ENCODE data around the gene NUDT17.
A peak's percentile ranks its signal among the peaks of the same experiment; 100 is the strongest.

Gene NUDT17

DNA sequence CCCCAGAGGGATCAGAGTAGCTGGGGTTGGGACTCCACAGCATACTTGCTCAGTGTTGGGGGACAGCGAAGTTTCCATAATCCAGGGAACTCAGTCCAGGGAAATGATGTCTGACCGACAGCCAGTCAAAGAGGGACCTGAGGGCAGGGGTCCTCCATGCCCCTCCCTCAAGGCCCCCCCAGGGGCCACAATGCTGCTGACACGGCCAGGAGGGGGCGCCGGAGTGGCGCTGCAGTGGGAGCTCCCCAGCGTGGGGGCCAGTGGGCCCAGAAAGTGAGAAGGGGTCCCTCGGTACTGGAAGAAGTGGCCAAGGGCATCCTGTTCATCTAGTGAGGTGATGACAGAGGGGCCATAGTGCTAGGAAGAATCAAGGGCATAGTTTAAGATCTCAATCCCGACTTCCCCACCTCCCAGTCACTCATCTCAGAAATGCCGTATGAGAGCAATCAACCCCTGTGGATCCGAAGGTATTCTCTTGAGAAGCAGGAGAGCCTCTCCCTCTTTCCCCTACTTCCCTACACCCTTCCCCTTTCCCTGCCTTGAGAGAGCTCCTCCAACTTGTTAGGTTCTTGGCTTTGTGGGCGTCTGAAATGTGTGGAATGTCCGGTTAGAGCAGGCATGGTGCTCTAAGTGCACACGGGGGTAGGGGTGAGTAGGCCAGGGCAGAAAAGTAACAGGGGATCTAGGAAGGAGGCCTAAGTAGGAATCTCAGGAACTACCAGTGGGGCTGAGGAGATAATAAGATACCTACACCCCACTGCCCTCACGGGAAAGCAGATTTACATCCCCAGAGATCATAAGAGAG is 4.1 kb downstream of the NUDT17 start:
- no peak for DNase-seq

GRCh38 chr1:145855426-145855948 is 10.1 kb downstream of the NUDT17 start:
- peak; percentile 55 to 56 for DNase-seq

DNA sequence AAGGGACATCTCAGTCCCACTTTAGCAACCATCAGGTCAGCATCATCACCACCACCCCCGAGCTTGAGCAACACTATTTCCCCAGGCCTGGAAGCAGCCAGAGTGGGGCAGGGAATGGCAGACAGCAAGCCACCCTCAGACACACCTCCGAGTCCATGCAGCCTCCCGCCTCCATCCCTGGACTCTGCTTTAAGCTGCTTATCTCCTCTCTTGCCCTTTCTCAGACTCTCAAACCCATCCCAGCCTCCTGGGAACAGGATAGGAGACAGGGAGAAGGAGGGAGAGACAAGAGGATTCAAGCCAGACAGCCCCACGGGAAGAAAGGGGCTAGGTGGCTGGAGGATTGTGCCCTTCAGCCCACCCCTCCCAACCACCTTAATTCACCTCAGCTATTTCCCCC is 11.7 kb downstream of the NUDT17 start:
- no peak for DNase-seq

DNA sequence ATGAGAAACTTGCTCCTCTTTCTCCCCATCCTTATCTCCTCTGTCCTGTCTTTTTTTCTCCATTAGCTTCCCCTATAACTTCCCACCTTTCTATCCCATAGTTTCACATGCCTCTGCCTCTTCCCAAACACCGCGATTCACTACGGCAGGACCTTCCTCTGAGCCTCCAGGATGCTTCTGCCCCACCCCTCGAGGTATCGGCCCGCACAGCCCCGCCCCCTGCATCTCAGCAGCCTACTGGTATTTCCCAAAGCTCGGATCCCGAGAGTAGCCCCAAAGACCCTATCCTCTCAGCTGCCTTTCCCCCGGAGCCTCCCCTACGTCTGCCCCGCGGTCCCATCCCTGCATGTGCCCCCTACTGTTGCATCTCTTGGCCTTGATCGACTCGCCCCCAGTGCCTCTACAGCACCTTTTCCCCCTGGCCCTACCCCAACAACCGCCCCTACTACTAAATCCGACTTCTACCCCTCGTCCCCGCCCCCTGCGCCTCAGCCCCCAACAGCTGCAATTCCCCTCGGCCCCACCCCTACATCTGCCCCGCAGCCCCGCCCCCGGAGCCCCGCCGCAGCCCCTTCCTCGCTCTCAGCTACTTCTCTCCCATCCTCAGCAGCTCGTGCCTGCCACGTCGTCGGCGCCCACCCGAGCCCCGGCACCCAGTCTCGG is 12.9 kb downstream of the NUDT17 start:
- DNase-seq, result peak; percentile 73 to 74

- peak; percentile 86 to 89 for DNase-seq
Measured at GRCh38 chr1:145858901-145859490, 13.6 kb downstream of the NUDT17 start, which contains the start of gene PIAS3. TSS of gene PIAS3 (minus strand) at chr1:145859081. CDS start at chr1:145858990, 91 bp downstream.

GRCh38 chr1:145859491-145860023 is 14.1 kb downstream of the NUDT17 start:
- DNase-seq, result peak; percentile 75 to 80

DNA sequence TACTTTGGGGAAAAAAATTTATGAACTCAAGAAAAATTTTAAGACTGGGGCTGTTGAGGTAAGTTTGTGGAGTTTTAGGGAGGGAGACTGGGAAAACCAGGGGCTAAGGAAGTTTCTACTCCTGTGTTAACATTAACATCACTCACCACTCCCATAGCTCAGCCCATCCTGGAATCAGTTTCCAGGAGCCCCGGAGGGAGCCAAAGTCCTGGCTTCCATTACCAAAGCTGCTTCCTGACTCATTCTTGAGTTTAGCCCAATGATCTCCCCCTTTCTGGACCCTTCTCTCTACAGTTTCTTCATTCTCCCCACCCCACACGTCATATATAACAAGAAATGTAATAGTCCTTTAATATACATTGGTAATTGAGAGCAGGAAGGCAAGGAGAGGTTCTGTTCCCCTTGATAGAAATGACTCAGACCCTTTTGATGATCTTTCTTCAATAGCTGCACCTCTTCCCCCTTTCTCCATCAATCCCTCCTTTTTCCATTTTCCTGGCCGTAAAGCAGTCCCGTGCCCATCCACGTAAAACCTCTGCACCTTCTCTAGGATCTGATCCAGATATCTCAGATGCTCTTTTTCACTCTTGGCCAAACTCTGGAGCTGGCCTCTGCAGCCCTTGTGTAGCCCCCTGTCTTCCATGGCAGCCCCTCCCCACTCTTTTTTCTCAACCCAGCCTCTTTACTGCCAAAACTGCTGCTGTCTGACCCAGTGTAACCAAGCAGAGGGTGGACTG is 18.0 kb downstream of the NUDT17 start:
- no peak for DNase-seq

DNA sequence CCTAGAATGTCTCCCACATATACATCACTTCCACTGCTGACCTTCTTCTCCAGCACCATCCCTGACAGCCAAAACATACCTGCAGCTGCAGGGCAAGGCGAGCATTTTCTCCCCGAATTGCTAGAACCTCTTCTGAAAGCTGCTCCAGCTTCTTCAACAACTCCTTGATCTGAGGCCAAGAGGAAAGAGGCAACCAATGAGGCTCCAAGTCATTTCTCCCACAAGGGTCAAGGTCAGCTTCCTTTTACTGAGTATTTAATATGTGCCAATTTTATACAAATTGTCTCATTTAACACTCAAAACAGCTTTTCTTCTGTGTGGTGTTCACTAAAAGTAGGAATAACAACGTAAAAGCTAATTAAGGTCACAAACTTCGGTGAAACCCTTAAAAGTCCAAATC is 22.8 kb downstream of the NUDT17 start:
- no peak for DNase-seq

DNA sequence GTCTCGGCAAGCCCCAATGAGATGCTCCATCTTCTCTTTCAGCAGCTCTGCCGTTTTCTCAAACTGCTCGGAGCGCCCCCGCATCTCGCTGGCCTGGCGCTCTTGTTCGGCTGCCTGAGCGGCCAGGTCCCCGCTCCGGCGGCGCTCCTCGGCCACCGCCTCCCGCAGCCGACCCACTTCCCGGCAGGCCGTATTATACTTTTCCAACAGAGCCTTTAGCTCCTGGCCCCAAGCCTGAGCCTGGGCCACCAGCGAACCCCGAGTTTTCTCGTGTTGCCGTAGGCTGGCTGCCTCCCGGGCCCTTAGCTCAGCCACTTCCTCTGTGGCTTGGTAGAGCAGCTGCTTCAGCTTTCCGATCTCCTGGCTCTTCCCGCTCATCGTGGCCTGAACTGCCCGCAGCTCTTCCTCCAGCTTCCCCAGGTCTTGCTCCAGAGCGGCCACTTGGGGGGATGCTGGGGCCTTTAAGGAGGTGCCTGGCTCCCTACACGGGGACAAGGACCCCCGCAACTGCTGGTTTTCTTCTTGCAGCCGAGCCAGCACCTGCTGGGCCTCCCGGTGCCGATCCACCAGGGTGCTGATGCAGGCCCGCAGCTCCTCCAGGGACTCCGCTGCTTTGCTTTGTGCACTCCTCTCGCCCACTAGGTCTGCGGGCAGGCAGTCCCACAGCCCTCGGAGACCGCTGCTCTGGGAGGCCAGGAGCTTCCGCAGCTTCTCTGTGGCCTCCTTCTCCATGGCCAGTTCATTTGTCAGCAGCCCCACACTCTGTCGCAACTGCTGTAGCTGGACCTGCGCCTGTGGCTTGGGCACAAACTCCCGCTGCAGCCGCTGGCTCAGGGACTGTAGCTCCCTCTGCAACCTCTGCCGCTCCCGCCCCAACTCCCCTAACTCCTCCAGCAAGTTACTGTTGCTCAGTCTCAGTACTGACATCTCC is 26.8 kb downstream of the NUDT17 start:
- DNase-seq, result peak; percentile 62 to 64

GRCh38 chr1:145874646-145875045 is 29.2 kb downstream of the NUDT17 start:
- no peak for DNase-seq

DNA sequence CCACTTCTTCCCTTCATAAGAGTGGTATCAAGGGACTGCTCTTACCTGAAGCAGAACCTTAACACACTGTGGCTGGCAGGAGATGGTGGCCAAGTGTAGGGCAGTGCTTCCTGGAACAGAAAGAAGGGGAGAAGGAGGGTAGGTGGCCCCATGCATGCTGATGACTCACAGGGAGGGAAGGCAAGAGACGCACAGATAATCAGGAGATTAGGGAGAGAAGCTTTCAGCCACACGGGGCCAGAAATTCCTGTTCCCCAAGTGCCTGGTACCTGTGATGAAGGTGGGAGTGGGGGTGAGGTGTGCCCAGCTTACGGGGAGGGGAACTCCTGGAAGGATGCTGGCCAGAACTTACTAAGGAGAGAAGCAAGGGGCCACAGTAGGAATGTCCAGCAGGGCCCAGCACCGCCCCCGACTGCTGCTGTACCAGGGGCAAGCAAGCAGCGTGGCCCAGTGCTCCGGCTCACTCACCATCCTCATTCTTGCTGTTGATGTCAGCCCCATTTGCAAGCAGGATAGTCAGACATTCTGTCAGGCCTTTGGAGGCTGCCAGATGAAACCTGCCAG is 32.6 kb downstream of the NUDT17 start:
- DNase-seq, result no peak

DNA sequence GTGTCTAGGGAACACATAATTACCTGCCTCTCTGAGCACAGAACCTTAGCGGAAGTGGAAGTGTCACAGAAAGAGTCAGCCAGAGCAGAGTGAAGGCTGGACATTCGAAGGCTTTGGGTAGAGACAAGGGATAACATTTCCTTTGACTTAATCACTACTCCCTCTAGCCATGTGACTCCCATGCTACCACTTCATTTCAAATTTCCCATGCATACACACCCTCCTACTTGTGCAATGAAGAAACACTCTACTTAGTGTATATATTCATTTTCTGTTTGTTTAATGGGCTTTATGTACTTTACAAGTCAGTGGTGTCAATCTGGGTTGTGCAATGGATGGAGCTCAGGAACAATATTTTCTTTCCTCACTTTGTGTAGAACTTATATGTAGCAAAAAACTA is 33.3 kb downstream of the NUDT17 start:
- DNase-seq, result no peak

DNA sequence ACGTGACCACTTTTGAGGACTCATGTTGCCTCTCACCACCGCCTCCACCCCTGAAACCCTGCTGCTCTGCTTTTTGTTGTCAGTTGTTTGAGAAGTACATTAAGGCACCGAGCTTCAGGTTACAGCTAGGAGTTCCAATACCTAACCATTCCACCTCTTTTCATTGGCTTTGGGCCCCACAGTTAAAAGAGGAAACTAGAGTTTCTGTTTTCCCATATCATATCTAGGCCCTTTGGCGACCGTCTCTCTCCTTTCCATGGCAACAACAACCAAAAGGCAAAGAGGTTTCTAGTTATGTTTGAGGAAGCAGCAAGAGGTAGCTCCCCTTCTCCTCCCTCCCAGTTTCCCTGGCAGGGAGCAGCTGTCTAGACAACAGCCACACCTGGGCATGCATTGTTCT is 34.3 kb downstream of the NUDT17 start:
- no peak for DNase-seq

DNA sequence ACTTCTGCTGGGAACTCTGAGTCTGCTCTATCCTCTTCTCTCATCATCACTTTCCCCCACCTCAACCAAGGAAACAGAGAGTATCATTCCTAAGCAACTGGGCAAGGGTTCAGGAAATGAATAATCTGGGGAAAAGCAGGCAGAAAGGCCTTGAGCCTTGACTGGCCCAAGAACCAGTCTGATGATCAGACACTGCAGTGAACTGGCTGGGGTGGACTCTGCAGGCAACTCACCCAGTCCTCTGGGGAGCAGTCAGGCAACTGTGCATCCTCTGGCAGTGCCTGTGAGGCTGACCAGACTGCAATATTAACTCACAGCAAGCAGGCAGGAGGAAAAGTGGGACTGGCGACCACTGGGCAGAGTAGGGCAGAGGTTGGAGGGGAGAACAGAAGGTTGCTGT is 39.2 kb downstream of the NUDT17 start:
- no peak for DNase-seq

- peak; percentile 34 to 66 for DNase-seq
Measured at GRCh38 chr1:145885738-145886287, 40.4 kb downstream of the NUDT17 start, which contains the start of gene ANKRD35. TSS of gene ANKRD35 (minus strand) at chr1:145885866. CDS start at chr1:145885758, 108 bp downstream.

DNA sequence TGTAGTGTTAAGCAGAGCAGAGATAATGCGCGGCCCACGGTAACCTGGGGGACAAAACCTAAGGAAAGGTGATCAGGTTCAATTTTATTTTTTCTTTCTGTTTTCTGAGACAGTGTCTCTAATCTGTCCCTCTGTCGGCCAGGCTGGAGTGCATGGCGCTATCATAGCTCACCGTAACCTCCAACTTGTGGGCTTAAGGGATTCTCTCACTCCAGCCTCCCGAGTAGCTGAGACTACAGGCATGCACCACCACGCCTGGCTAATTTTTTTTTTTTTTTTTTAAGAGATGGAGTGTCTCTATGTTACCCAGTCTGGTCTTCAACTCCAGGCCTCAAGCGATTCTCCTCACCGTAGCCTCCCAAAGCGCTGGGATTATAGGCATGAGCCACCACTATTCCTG is 41.0 kb downstream of the NUDT17 start:
- DNase-seq, result no peak

GRCh38 chr1:145886816-145887215 is 41.4 kb downstream of the NUDT17 start:
- no peak for DNase-seq

DNA sequence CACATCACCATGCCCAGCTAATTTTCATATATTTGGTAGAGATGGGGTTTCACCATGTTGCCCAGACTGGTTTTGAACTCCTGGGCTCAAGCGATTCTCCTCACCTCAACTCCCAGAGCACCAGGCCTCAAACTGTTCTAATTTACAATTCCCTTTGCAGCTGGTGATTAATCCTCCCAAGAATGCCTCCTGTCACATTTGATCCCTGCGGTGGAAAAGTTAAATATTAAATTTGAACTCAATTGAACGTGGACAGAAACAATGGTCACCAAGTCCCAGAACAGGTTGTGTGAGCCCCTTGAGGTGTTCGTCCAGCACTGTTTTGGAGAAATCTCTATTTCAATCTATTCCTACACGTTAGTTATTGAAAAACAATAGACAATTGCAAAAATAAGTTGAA is 42.2 kb downstream of the NUDT17 start:
- no peak for DNase-seq

GRCh38 chr1:145889722-145890121 is 44.3 kb downstream of the NUDT17 start:
- DNase-seq, result no peak

GRCh38 chr1:145891143-145891542 is 45.7 kb downstream of the NUDT17 start:
- DNase-seq, result no peak
